Gastrocnemius medialis (tissue), 4 donors: ENCODE data around the gene PDE8A. TPM values are rescaled to one million over a fixed set of nuclear protein-coding genes. Genes with fewer than 3 reads are reported as not detected.

Experiments used
- ATAC-seq, 2 donors: fragments of 150-250 bp; one replicate each; pipeline ENCODE4 v1.9.1; 2016
- DNase-seq, 2 donors: peaks; one replicate each; pipeline ENCODE4 v3.0.0-alpha.2; 2019
- H3K27ac ChIP-seq, 4 donors: fragments of 200-600 bp; sonication (generic); 1 replicate in 1 of 4; 2 replicates in 3 of 4; pipeline ENCODE4 v1.5.1; 2016 to 2018; ENCODE audit warnings: mild to moderate bottlenecking in 2 of 4, moderate library complexity in 1 of 4
- H3K27me3 ChIP-seq, 3 donors: fragments of 200-600 bp; sonication (generic) in 2 of 3; 1 replicate in 1 of 3; 2 replicates in 2 of 3; pipeline versions ENCODE4 v1.5.1 to v1.6.0; 2016 to 2019; ENCODE audit warnings: mild to moderate bottlenecking in 1 of 3, moderate library complexity in 1 of 3
- H3K36me3 ChIP-seq, 2 donors: fragments of 200-600 bp; sonication (generic) in 1 of 2; one replicate each; pipeline ENCODE4 v1.5.1; 2017 to 2018
- H3K4me1 ChIP-seq, 2 donors: fragments of 200-600 bp; sonication (generic) in 1 of 2; one replicate each; pipeline ENCODE4 v1.5.1; 2016 to 2017; ENCODE audit warnings: mild to moderate bottlenecking in 2 of 2
- H3K4me3 ChIP-seq, 4 donors: fragments of 200-600 bp; sonication (generic) in 3 of 4; 1 replicate in 1 of 4; 2 replicates in 3 of 4; pipeline ENCODE4 v1.5.1; 2016 to 2019; ENCODE audit warnings: mild to moderate bottlenecking in 2 of 4
- H3K9me3 ChIP-seq, 3 donors: fragments of 200-600 bp; sonication (generic) in 2 of 3; 1 replicate in 1 of 3; 2 replicates in 2 of 3; pipeline ENCODE4 v1.5.1; 2016 to 2019
- CTCF ChIP-seq, 5 experiments: fragments of 450-650 bp in 3 of 5; fragments of 200-600 bp in 2 of 5; sonication (generic) in 2 of 5; IDR thresholded peaks in 4 of 5; conservative IDR thresholded peaks in 1 of 5; 1 replicate in 4 of 5; 2 replicates in 1 of 5; pipeline ENCODE4 v1.5.1; 2016 to 2019; ENCODE audit warnings: antibody characterized with exemption in 5 of 5, mild to moderate bottlenecking in 3 of 5, moderate library complexity in 3 of 5
- POLR2A ChIP-seq, 2 donors: fragments of 450-650 bp; IDR thresholded peaks; one replicate each; pipeline ENCODE4 v1.6.1; 2017; ENCODE audit warnings: antibody characterized with exemption in 2 of 2, mild to moderate bottlenecking in 2 of 2, moderate library complexity in 2 of 2
- in situ Hi-C, 4 donors: fragments of 200-750 bp; cut with MboI; loops; one replicate each; pipeline versions ENCODE4 v1.15.0 to v1.8.0; 2017; ENCODE audit warnings: low sequenced_read_pairs in 4 of 4
- intact Hi-C: fragments of 100-400 bp; cut with DNase I; formaldehyde crosslinking; loops from one replicate; pipeline ENCODE4 v1.15.1; 2023; ENCODE audit warnings: low total_unique reads
- total RNA-seq, 4 donors: library from RNA; depleted of rRNA; stranded (reverse); fragments of >200 nt; gene quantifications; one replicate each; pipeline versions ENCODE4 v1.1.0 to v1.2.3, GENCODE V29; 2016

The PDE8A gene
- total RNA-seq, 4 donors from 2014 or later = 6.3 to 20.6 (median 13.9) TPM

- intact Hi-C loops = no loop called here
- H3K27ac ChIP-seq = peak overlapping the region in 3 of 4 donors; percentile 40 to 74 (median 65)
- no peak overlapping the region for H3K4me3 ChIP-seq
- DNase-seq (no peak), ATAC-seq (no peak)
- H3K27me3 ChIP-seq = no peaks in the 10 kb centered on the region
- in situ Hi-C loops = no loop called here
- peaks cover 55 to 59% of the 10 kb centered on the region in 2 donors for H3K4me1 ChIP-seq
- no peaks in the 10 kb centered on the region for H3K36me3 ChIP-seq
- H3K9me3 ChIP-seq = no peaks in the 10 kb centered on the region
- TF ChIP-seq POLR2A (IDR thresholded peaks at IDR 0.05) (no peak), CTCF (IDR thresholded peaks at IDR 0.05 in 4 of 5, conservative IDR thresholded peaks at IDR 0.05 in 1 of 5) (no peak)
Observed at GRCh38 chr15:85008474-85009260, 27.0 kb downstream of the PDE8A start.

DNA sequence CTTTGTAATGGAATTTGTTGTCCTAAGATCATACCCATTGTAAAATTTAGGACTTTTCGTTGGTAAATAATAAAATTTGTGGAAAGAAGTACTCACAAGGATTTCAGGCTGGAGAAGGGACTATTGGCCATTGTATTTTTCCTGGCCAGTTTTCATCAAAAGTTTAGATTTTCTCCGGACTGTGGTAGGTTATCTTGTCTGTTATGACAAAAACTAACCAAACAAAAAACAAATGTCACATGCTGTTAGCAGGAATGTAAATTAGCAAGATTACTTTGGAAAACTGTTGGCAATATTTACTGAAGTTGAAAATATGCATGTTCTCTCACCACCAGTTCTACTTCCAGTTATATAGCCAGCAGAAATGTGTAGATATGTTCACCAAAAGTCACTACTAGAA, 27.8 kb downstream of the PDE8A start:
- no peak overlapping the region for H3K4me3 ChIP-seq
- no peaks in the 10 kb centered on the region for H3K36me3 ChIP-seq
- H3K9me3 ChIP-seq = no peaks in the 10 kb centered on the region
- H3K27me3 ChIP-seq = no peaks in the 10 kb centered on the region
- H3K27ac ChIP-seq = peak overlapping the region in 3 of 4 donors; percentile 65 to 74 (median 72)
- DNase-seq = no peak
- TF ChIP-seq CTCF (IDR thresholded peaks at IDR 0.05 in 4 of 5, conservative IDR thresholded peaks at IDR 0.05 in 1 of 5) (no peak), POLR2A (IDR thresholded peaks at IDR 0.05) (no peak)
- no peak for ATAC-seq
- H3K4me1 ChIP-seq = peaks cover 51% of the 10 kb centered on the region in 2 donors
- in situ Hi-C loops = no loop called here
- intact Hi-C loops = no loop called here

GRCh38 chr15:85010071-85010385, 28.4 kb downstream of the PDE8A start:
- Histone ChIP-seq H3K27ac (peak overlapping the region; percentile 12 to 74 (median 68)), H3K27me3 (no peaks in the 10 kb centered on the region), H3K9me3 (no peaks in the 10 kb centered on the region), H3K36me3 (no peaks in the 10 kb centered on the region), H3K4me1 (peaks cover 49 to 50% of the 10 kb centered on the region in 2 donors), H3K4me3 (no peak overlapping the region)
- TF ChIP-seq CTCF (IDR thresholded peaks at IDR 0.05 in 4 of 5, conservative IDR thresholded peaks at IDR 0.05 in 1 of 5) = no peak
- no peak for TF ChIP-seq POLR2A (IDR thresholded peaks at IDR 0.05)
- DNase-seq (no peak), ATAC-seq (peak in 1 of 2 donors; percentile 40)
- intact Hi-C loops = no loop called here
- in situ Hi-C loops = no loop called here

DNA sequence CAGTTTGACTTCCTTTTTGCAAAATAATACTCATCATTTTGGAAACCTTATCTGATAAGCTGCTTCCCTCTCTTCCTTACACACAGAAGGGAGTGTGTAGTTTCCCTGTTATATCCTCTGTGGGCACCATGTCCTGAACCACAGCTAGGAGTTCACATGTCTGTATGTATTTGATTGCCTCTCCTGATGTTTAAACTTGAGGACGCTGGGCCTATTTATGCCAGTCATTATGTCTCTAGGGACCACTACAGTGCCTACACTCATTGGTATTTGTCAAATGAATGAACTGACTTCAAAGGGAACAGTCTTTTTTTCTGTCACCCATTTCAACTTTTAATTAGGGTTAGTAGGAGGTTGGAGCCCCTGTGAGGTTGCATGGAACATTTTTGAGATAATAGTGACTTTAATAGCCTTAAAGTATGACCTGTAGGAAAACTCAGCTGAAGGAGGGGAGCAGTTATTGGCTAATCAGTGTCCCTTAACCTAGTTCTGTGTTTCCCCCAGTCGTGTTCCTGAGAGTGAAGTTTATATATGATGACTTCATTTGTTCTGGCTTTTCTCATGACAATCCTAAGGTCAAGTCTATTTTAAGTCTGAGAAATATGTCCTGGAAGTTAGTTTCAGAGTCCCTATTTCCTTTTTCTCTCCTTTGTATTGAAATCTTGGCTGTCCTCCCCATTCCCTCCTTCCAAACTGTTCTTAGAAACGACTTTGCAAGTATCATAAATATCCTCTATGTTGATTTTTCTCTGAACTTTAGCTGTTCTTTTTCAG, 28.9 kb downstream of the PDE8A start:
- H3K4me3 ChIP-seq = peak overlapping the region in 1 of 4 donors; percentile 22
- in situ Hi-C loops (no loop called here), intact Hi-C loops (no loop called here)
- no peaks in the 10 kb centered on the region for H3K9me3 ChIP-seq
- H3K4me1 ChIP-seq = peaks cover 46 to 49% of the 10 kb centered on the region in 2 donors
- no peaks in the 10 kb centered on the region for H3K36me3 ChIP-seq
- TF ChIP-seq POLR2A (IDR thresholded peaks at IDR 0.05) (no peak), CTCF (IDR thresholded peaks at IDR 0.05 in 4 of 5, conservative IDR thresholded peaks at IDR 0.05 in 1 of 5) (peak in 1 of 5 experiments; percentile 54)
- ATAC-seq (peak; percentile 69 to 96), DNase-seq (no peak)
- H3K27me3 ChIP-seq = no peaks in the 10 kb centered on the region
- peak overlapping the region; percentile 12 to 74 (median 68) for H3K27ac ChIP-seq
